ENCODE measurements around the gene SARM1. TPM values are rescaled to one million over a fixed set of nuclear protein-coding genes. Genes with fewer than 3 reads are reported as not detected.
A peak's percentile ranks its signal among the peaks of the same experiment; 100 is the strongest.

Gene SARM1
- total and polyA plus RNA-seq, 4 donors: 9.3 to 24.6 (median 9.8) TPM

GRCh38 chr17:28370744-28371103, 770 bp upstream of the SARM1 start:
- DNase-seq (no peak), ATAC-seq (ENCODE audit: insufficient read depth, low FRiP score) (no peak)
- Histone ChIP-seq H3K27me3 (ENCODE audit: control insufficient read depth in 3 of 3, insufficient read depth in 3 of 3, low read length in 2 of 3) (no peaks in the 10 kb centered on the region), H3K4me1 (ENCODE audit: control insufficient read depth in 5 of 5, insufficient read depth in 5 of 5, low read length in 5 of 5) (peaks cover 0 to 21% (median 10%) of the 10 kb centered on the region in 5 donors), H3K9me3 (ENCODE audit: control insufficient read depth in 4 of 4, insufficient read depth in 3 of 4, low read length in 3 of 4) (no peaks in the 10 kb centered on the region), H3K4me3 (no peak overlapping the region), H3K27ac (ENCODE audit: low read depth in 1 of 2, low read length in 1 of 2) (peak overlapping the region in 1 of 2 donors; percentile 61), H3K9ac (ENCODE audit: insufficient read depth in 1 of 2, low read length in 2 of 2) (peak overlapping the region in 1 of 2 donors; percentile 47), H3K36me3 (ENCODE audit: control insufficient read depth in 4 of 4, insufficient read depth in 4 of 4, low read length in 4 of 4) (no peaks in the 10 kb centered on the region)
- 69 to 82% methylated on average over 1 of the region's 1 CpG for WGBS, 2 donors
- TF ChIP-seq CTCF (IDR thresholded peaks at IDR 0.05; ENCODE audit: control extremely low read depth, extremely low read depth): no peak

GRCh38 chr17:28372203-28372944, 880 bp downstream of the SARM1 start:
- WGBS, 2 donors: 10 to 12% methylated on average over 38 to 53 of the region's 53 CpGs
- peak in 2 of 3 donors; percentile 14 to 18 for DNase-seq
- H3K36me3 ChIP-seq (ENCODE audit: control insufficient read depth in 4 of 4, insufficient read depth in 4 of 4, low read length in 4 of 4): no peaks in the 10 kb centered on the region
- no peaks in the 10 kb centered on the region for H3K27me3 ChIP-seq (ENCODE audit: control insufficient read depth in 3 of 3, insufficient read depth in 3 of 3, low read length in 2 of 3)
- no peaks in the 10 kb centered on the region for H3K9me3 ChIP-seq (ENCODE audit: control insufficient read depth in 4 of 4, insufficient read depth in 3 of 4, low read length in 3 of 4)
- peaks cover 0 to 21% (median 10%) of the 10 kb centered on the region in 5 donors for H3K4me1 ChIP-seq (ENCODE audit: control insufficient read depth in 5 of 5, insufficient read depth in 5 of 5, low read length in 5 of 5)
- TF ChIP-seq CTCF (IDR thresholded peaks at IDR 0.05; ENCODE audit: control extremely low read depth, extremely low read depth): no peak
- H3K4me3 ChIP-seq: peak overlapping the region; percentile 58
- no peak for ATAC-seq (ENCODE audit: insufficient read depth, low FRiP score)
- no peak overlapping the region for H3K9ac ChIP-seq (ENCODE audit: insufficient read depth in 1 of 2, low read length in 2 of 2)
- peak overlapping the region in 1 of 2 donors; percentile 43 for H3K27ac ChIP-seq (ENCODE audit: low read depth in 1 of 2, low read length in 1 of 2)

- no peaks in the 10 kb centered on the region for H3K36me3 ChIP-seq (ENCODE audit: control insufficient read depth in 4 of 4, insufficient read depth in 4 of 4, low read length in 4 of 4)
- no peaks in the 10 kb centered on the region for H3K27me3 ChIP-seq (ENCODE audit: control insufficient read depth in 3 of 3, insufficient read depth in 3 of 3, low read length in 2 of 3)
- ATAC-seq (ENCODE audit: insufficient read depth, low FRiP score) (no peak), DNase-seq (no peak)
- H3K27ac ChIP-seq (ENCODE audit: low read depth in 1 of 2, low read length in 1 of 2): no peak overlapping the region
- TF ChIP-seq CTCF (IDR thresholded peaks at IDR 0.05; ENCODE audit: control extremely low read depth, extremely low read depth): no peak
- H3K4me1 ChIP-seq (ENCODE audit: control insufficient read depth in 5 of 5, insufficient read depth in 5 of 5, low read length in 5 of 5): peaks cover 0 to 21% (median 10%) of the 10 kb centered on the region in 5 donors
- no peaks in the 10 kb centered on the region for H3K9me3 ChIP-seq (ENCODE audit: control insufficient read depth in 4 of 4, insufficient read depth in 3 of 4, low read length in 3 of 4)
- H3K4me3 ChIP-seq: no peak overlapping the region
- WGBS, 2 donors: 90% methylated on average over 6 of the region's 6 CpGs
- H3K9ac ChIP-seq (ENCODE audit: insufficient read depth in 1 of 2, low read length in 2 of 2): no peak overlapping the region
These were observed 1.4 kb downstream of the SARM1 start for GRCh38 chr17:28372945-28373274.
